Esophagus squamous epithelium (tissue), 4 donors: Measurements from ENCODE around the gene SVOP.

Experiments used
- CTCF ChIP-seq, 6 experiments: fragments of 450-650 bp in 4 of 6; fragments of 200-600 bp in 2 of 6; sonication (generic) in 2 of 6; IDR thresholded peaks; one replicate each; pipeline ENCODE4 v1.5.1; 2016 to 2019; ENCODE audit warnings: antibody characterized with exemption in 6 of 6, mild to moderate bottlenecking in 4 of 6, moderate library complexity in 4 of 6
- POLR2A ChIP-seq, 4 donors: fragments of 450-650 bp; IDR thresholded peaks; one replicate each; pipeline ENCODE4 v1.6.1; 2017; ENCODE audit warnings: antibody characterized with exemption in 4 of 4, mild to moderate bottlenecking in 4 of 4, moderate library complexity in 3 of 4

- TF ChIP-seq CTCF (IDR thresholded peaks at IDR 0.05): peak; percentile 82 to 91 (median 89)
- TF ChIP-seq POLR2A (IDR thresholded peaks at IDR 0.05): no peak
These were observed 69.7 kb downstream of the SVOP start for GRCh38 chr12:108950991-108951739.
